Loucy (cell line): Measurements from ENCODE around the gene LAMTOR1.
A peak's percentile ranks its signal among the peaks of the same experiment; 100 is the strongest.

Source experiments
- CTCF ChIP-seq: fragments of 200-600 bp; sonication (generic); conservative IDR thresholded peaks from 2 replicates; pipeline ENCODE4 v1.5.1; 2014; ENCODE audit warnings: mild to moderate bottlenecking, antibody characterized with exemption, low read length
- EZH2phosphoT487 ChIP-seq: fragments of 200-600 bp; IDR thresholded peaks from 2 replicates; pipeline ENCODE4 v1.6.1; 2018; ENCODE audit warnings: antibody characterized with exemption, mild to moderate bottlenecking, moderate library complexity, borderline replicate concordance

GRCh38 chr11:72091292-72091691 lies 11.8 kb downstream of the LAMTOR1 start:
- TF ChIP-seq EZH2phosphoT487 (no peak), CTCF (peak; percentile 93)
